ENCODE results near the gene FGFR4.

Gene FGFR4

GRCh38 chr5:177103523-177104253, 17.0 kb downstream of the FGFR4 start:
- DNase-seq (ENCODE audit: low spot score) = no peak

GRCh38 chr5:177105691-177106476, 19.2 kb downstream of the FGFR4 start:
- DNase-seq (ENCODE audit: low spot score) = no peak

GRCh38 chr5:177107159-177107558, 20.4 kb downstream of the FGFR4 start:
- no peak for DNase-seq (ENCODE audit: low spot score)

- DNase-seq (ENCODE audit: low spot score) = no peak
These were observed 23.1 kb downstream of the FGFR4 start for GRCh38 chr5:177109810-177110209.

- peak; percentile 91 for DNase-seq (ENCODE audit: low spot score)
These were observed 25.1 kb downstream of the FGFR4 start for GRCh38 chr5:177111720-177112394.

GRCh38 chr5:177112589-177113220, 26.0 kb downstream of the FGFR4 start:
- no peak for DNase-seq (ENCODE audit: low spot score)

GRCh38 chr5:177113566-177114424, 27.1 kb downstream of the FGFR4 start:
- peak; percentile 84 for DNase-seq (ENCODE audit: low spot score)

- peak; percentile 92 for DNase-seq (ENCODE audit: low spot score)
These were observed 30.1 kb downstream of the FGFR4 start for GRCh38 chr5:177116631-177117373.

- DNase-seq (ENCODE audit: low spot score) = no peak
These were observed 30.8 kb downstream of the FGFR4 start for GRCh38 chr5:177117441-177118045.

- DNase-seq (ENCODE audit: low spot score) = no peak
These were observed 35.9 kb downstream of the FGFR4 start for GRCh38 chr5:177122566-177122965.

GRCh38 chr5:177123789-177124485, 37.2 kb downstream of the FGFR4 start:
- no peak for DNase-seq (ENCODE audit: low spot score)

GRCh38 chr5:177124486-177124991, 37.8 kb downstream of the FGFR4 start:
- peak; percentile 73 for DNase-seq (ENCODE audit: low spot score)

- no peak for DNase-seq (ENCODE audit: low spot score)
These were observed 40.1 kb downstream of the FGFR4 start for GRCh38 chr5:177126771-177127170.

- DNase-seq (ENCODE audit: low spot score) = no peak
These were observed 41.9 kb downstream of the FGFR4 start for GRCh38 chr5:177128551-177128981.

- DNase-seq (ENCODE audit: low spot score) = no peak
These were observed 43.7 kb downstream of the FGFR4 start for GRCh38 chr5:177130211-177131018.

GRCh38 chr5:177131019-177131320, 44.3 kb downstream of the FGFR4 start:
- no peak for DNase-seq (ENCODE audit: low spot score)

- no peak for DNase-seq (ENCODE audit: low spot score)
These were observed 44.8 kb downstream of the FGFR4 start for GRCh38 chr5:177131352-177132135.

All from iPS-NIHi11 (cell line).